ENCODE measurements around the gene NXPE1.

DNA sequence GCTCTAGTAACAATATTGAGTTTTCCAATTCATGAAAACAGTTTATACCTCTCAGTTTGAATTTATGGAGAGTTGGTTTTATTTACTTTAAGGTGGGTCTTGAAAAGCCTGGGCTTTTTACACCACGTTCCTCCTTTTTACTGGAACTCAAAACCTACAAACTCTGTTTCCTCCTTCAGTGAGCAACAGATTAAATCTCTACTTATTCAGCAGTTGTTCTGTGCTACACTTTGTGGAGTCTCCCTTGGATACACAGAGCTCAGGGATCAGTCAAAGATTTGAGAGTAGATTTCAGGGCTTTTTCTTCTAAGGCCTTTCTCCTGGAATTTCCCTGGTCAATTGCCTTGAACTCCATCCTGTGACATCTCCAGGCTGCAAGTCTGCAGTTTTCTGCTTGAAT lies 3.5 kb downstream of the NXPE1 start:
- TF ChIP-seq CTCF (IDR thresholded peaks at IDR 0.05): no peak
- TF ChIP-seq POLR2AphosphoS5 (IDR thresholded peaks at IDR 0.05): no peak
- no peak for TF ChIP-seq EP300 (IDR thresholded peaks at IDR 0.05)
- no peak for TF ChIP-seq POLR2A (IDR thresholded peaks at IDR 0.05)
